Endothelial cell (in vitro differentiated cells): Measurements from ENCODE around the gene SPC25. TPM values are rescaled to one million over a fixed set of nuclear protein-coding genes. Genes with fewer than 3 reads are reported as not detected.

Experiments
- DNase-seq: peaks from one replicate; pipeline ENCODE4 v3.0.0; 2021; ENCODE audit warnings: low spot score
- H3K27ac Mint-ChIP-seq: one replicate; pipeline ENCODE4 v1.8.0; 2021; ENCODE audit warnings: mixed read lengths, inconsistent platforms; ENCODE audit not compliant: unreplicated experiment
- H3K27me3 Mint-ChIP-seq: one replicate; pipeline ENCODE4 v1.8.0; 2021; ENCODE audit warnings: mild to moderate bottlenecking, moderate library complexity, mixed read lengths, inconsistent platforms; ENCODE audit not compliant: unreplicated experiment
- H3K36me3 Mint-ChIP-seq: one replicate; pipeline ENCODE4 v1.8.0; 2021; ENCODE audit warnings: mild to moderate bottlenecking, low read depth, mixed read lengths, inconsistent platforms; ENCODE audit not compliant: unreplicated experiment
- H3K4me1 Mint-ChIP-seq: one replicate; pipeline ENCODE4 v1.8.0; 2021; ENCODE audit warnings: mild to moderate bottlenecking, mixed read lengths, inconsistent platforms; ENCODE audit not compliant: unreplicated experiment
- H3K4me3 Mint-ChIP-seq: one replicate; pipeline ENCODE4 v1.8.0; 2021; ENCODE audit warnings: mild to moderate bottlenecking, mixed read lengths, inconsistent platforms; ENCODE audit not compliant: unreplicated experiment
- H3K9me3 Mint-ChIP-seq: one replicate; pipeline ENCODE4 v1.8.0; 2021; ENCODE audit warnings: mixed read lengths, inconsistent platforms; ENCODE audit not compliant: unreplicated experiment
- CTCF ChIP-seq: fragments of 200-600 bp; sonication (generic); IDR thresholded peaks from one replicate; pipeline ENCODE4 v1.5.0; 2021; ENCODE audit warnings: antibody characterized with exemption; ENCODE audit not compliant: unreplicated experiment
- total RNA-seq: library from RNA; stranded (reverse); fragmentation: NEBNext Ultra II Directional; extraction: Animal tissue kit (Norgen Biotek cat#: 25700); gene quantifications from one replicate; pipeline ENCODE4 v1.2.1, GENCODE V29; 2021; ENCODE audit not compliant: unreplicated experiment

Gene SPC25
- total RNA-seq, 1 donor from 2014 or later: 6.2 TPM

- Mint-ChIP-seq H3K27me3 (peaks cover 6% of the 10 kb centered on the region), H3K9me3 (no peaks in the 10 kb centered on the region), H3K27ac (no peak overlapping the region), H3K4me1 (no peaks in the 10 kb centered on the region), H3K36me3 (no peaks in the 10 kb centered on the region), H3K4me3 (no peak overlapping the region)
- TF ChIP-seq CTCF: no peak
- DNase-seq: no peak
Observed at GRCh38 chr2:168913495-168913894, 23.3 kb upstream of the SPC25 start.

GRCh38 chr2:168912901-168913369 is 22.7 kb upstream of the SPC25 start:
- Mint-ChIP-seq H3K36me3 (no peaks in the 10 kb centered on the region), H3K4me1 (peaks cover 4% of the 10 kb centered on the region)

GRCh38 chr2:168912466-168912865 is 22.2 kb upstream of the SPC25 start:
- Mint-ChIP-seq H3K27me3 (peaks cover 6% of the 10 kb centered on the region), H3K27ac (no peak overlapping the region), H3K4me3 (no peak overlapping the region), H3K36me3 (no peaks in the 10 kb centered on the region), H3K9me3 (no peaks in the 10 kb centered on the region), H3K4me1 (peaks cover 8% of the 10 kb centered on the region)
- TF ChIP-seq CTCF: no peak
- no peak for DNase-seq

More at GRCh38 chr2:168912901-168913369, 22.7 kb upstream of the SPC25 start:
- no peak for TF ChIP-seq CTCF
- H3K27me3 Mint-ChIP-seq: peaks cover 6% of the 10 kb centered on the region
- no peaks in the 10 kb centered on the region for H3K9me3 Mint-ChIP-seq
- H3K27ac Mint-ChIP-seq: no peak overlapping the region
- no peak overlapping the region for H3K4me3 Mint-ChIP-seq
- DNase-seq: peak; percentile 8

GRCh38 chr2:168910330-168910729 is 20.1 kb upstream of the SPC25 start:
- Mint-ChIP-seq H3K4me3 (no peak overlapping the region), H3K27me3 (peaks cover 6% of the 10 kb centered on the region), H3K36me3 (no peaks in the 10 kb centered on the region), H3K9me3 (no peaks in the 10 kb centered on the region), H3K4me1 (peaks cover 10% of the 10 kb centered on the region), H3K27ac (no peak overlapping the region)
- TF ChIP-seq CTCF: no peak
- DNase-seq: no peak

- DNase-seq: no peak
- H3K4me3 Mint-ChIP-seq: no peak overlapping the region
- peaks cover 3% of the 10 kb centered on the region for H3K27me3 Mint-ChIP-seq
- H3K4me1 Mint-ChIP-seq: peaks cover 10% of the 10 kb centered on the region
- no peaks in the 10 kb centered on the region for H3K36me3 Mint-ChIP-seq
- no peak for TF ChIP-seq CTCF
- no peaks in the 10 kb centered on the region for H3K9me3 Mint-ChIP-seq
- no peak overlapping the region for H3K27ac Mint-ChIP-seq
Observed at GRCh38 chr2:168907940-168908662, 17.9 kb upstream of the SPC25 start.
